HAP-1 (cell line): Measurements from ENCODE around the gene ODR4.
"Not testable (repeated sequence)": the region's sequence is repeated elsewhere in the genome, so short reads cannot be mapped to it uniquely, and the experiment has no call there.

Experiments used
- DNase-seq, 2 experiments: peaks; one replicate each; pipeline ENCODE4 v3.0.0-alpha.2; 2016 to 2020; ENCODE audit warnings: low spot score in 2 of 2
- H3K27me3 ChIP-seq: fragments of 250-450 bp; sonication (Bioruptor Pico); 2 replicates; pipeline ENCODE4 v1.5.1; 2020; ENCODE audit warnings: low read depth, mild to moderate bottlenecking, moderate library complexity
- H3K36me3 ChIP-seq: fragments of 250-450 bp; sonication (Bioruptor Pico); replicated peaks from 2 replicates; pipeline ENCODE4 v1.5.1; 2020; ENCODE audit warnings: mild to moderate bottlenecking
- H3K4me1 ChIP-seq: fragments of 250-450 bp; sonication (Bioruptor Pico); 2 replicates; pipeline ENCODE4 v1.5.1; 2020; ENCODE audit warnings: mild to moderate bottlenecking
- H3K4me3 ChIP-seq: fragments of 250-450 bp; sonication (Bioruptor Pico); 2 replicates; pipeline ENCODE4 v1.5.1; 2020; ENCODE audit warnings: mild to moderate bottlenecking, moderate library complexity
- H3K9me3 ChIP-seq: fragments of 250-450 bp; sonication (Bioruptor Pico); 2 replicates; pipeline ENCODE4 v1.5.1; 2020; ENCODE audit warnings: mild to moderate bottlenecking, moderate library complexity
- in situ Hi-C: fragments of 300-500 bp; cut with MboI; formaldehyde crosslinking; loops from 3 replicates; pipeline ENCODE4 v1.14.3; 2020; ENCODE audit warnings: low sequenced_read_pairs, inconsistent platforms, mixed read lengths

Gene ODR4

GRCh38 chr1:186442651-186443375, 67.2 kb downstream of the ODR4 start:
- in situ Hi-C loops, result no loop called here
- DNase-seq, result no peak
- Histone ChIP-seq H3K36me3 (no peaks in the 10 kb centered on the region), H3K9me3 (no peaks in the 10 kb centered on the region), H3K4me3 (no peak overlapping the region), H3K27me3 (no peaks in the 10 kb centered on the region), H3K4me1 (no peaks in the 10 kb centered on the region)

GRCh38 chr1:186443638-186444037, 68.0 kb downstream of the ODR4 start:
- no peaks in the 10 kb centered on the region for H3K4me1 ChIP-seq
- no peaks in the 10 kb centered on the region for H3K9me3 ChIP-seq
- H3K27me3 ChIP-seq, result no peaks in the 10 kb centered on the region
- no peaks in the 10 kb centered on the region for H3K36me3 ChIP-seq
- DNase-seq, result no peak
- no peak overlapping the region for H3K4me3 ChIP-seq
- in situ Hi-C loops, result no loop called here

DNA sequence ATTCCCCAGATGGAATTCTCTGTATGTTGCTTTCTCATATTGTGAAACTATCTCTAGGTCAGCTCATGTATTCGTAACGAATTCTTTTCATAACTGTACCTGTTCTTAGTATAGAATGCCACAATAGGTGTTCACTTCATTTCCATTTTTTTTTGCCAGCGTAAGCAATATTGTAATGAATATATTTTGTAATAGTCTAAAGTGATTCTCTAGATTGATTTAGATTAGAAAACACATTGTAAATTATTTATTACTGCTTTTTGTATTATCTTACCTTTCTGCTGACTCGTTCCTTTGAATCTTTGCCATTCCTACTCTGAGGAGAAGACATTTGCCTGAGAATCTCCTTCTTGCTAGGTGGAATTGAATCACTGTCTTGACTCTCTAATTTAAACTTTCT, 70.5 kb downstream of the ODR4 start:
- Histone ChIP-seq H3K36me3 (no peaks in the 10 kb centered on the region), H3K9me3 (no peaks in the 10 kb centered on the region), H3K27me3 (no peaks in the 10 kb centered on the region), H3K4me1 (no peaks in the 10 kb centered on the region), H3K4me3 (no peak overlapping the region)
- no peak for DNase-seq
- in situ Hi-C loops, result no loop called here

GRCh38 chr1:186454981-186455380, 79.3 kb downstream of the ODR4 start:
- no peaks in the 10 kb centered on the region for H3K36me3 ChIP-seq
- no peak for DNase-seq
- no peak overlapping the region for H3K4me3 ChIP-seq
- in situ Hi-C loops, result no loop called here
- no peaks in the 10 kb centered on the region for H3K9me3 ChIP-seq
- no peaks in the 10 kb centered on the region for H3K27me3 ChIP-seq
- peaks cover 3% of the 10 kb centered on the region; the same call in 1 of the 2 replicates for H3K4me1 ChIP-seq

GRCh38 chr1:186456729-186457255, 81.2 kb downstream of the ODR4 start:
- Histone ChIP-seq H3K4me1 (no peaks in the 10 kb centered on the region; the same call in 1 of the 2 replicates), H3K27me3 (no peaks in the 10 kb centered on the region), H3K9me3 (no peaks in the 10 kb centered on the region), H3K4me3 (no peak overlapping the region), H3K36me3 (no peaks in the 10 kb centered on the region)
- in situ Hi-C loops, result no loop called here
- no peak for DNase-seq

GRCh38 chr1:186459161-186459560, 83.5 kb downstream of the ODR4 start:
- DNase-seq, H3K27me3 ChIP-seq, H3K9me3 ChIP-seq, H3K36me3 ChIP-seq, H3K4me3 ChIP-seq, in situ Hi-C loops, H3K4me1 ChIP-seq: not testable (repeated sequence)

DNA sequence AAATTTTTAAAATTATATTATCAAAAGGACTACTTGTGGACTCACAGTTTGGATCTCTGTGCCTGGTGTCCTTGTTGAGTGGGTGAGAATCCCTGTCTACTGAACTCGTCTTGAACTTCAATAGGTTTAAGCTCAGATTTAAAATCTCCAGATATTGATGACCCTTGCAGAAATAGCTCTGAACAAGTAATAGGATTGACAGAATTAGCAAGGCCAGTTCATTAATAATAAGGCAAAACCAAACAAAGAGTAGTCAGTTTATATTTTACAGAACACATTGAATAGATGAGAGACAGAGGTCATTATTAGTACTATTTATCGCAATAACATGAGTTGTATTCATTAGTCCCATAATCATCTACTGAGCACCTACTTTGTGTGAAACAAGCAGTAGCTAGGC, 85.4 kb downstream of the ODR4 start, which contains the start of gene PDC:
PDC (minus strand) TSS at position 101 of the 400 bp plus-strand sequence. CDS start 11,655 bp downstream, outside the sequence.
- Histone ChIP-seq H3K36me3 (no peaks in the 10 kb centered on the region), H3K9me3 (no peaks in the 10 kb centered on the region), H3K4me3 (no peak within 1 kb of the TSS), H3K4me1 (no peaks in the 10 kb centered on the region), H3K27me3 (no peaks in the 10 kb centered on the region)
- DNase-seq, result no peak
- in situ Hi-C loops, result no loop called here

DNA sequence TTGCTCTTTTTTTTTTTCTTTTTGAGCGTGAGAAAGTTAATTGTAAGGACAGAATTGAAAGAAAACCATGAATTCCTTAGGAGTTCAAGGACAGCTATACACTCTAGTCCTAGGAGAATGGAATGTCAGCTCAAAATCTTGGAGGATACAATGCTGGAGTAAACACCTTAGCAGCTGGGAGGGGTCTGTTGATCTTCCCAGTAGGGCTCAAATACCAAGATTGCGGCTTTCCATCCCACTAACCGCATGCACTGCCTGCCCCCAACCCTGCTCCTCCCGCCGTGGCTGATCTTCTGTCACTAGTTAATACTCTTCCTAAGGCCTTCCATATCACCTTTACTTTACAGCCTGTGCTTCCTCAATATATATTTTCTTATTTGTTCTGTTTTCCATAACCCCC, 87.9 kb downstream of the ODR4 start:
- in situ Hi-C loops, result no loop called here
- no peaks in the 10 kb centered on the region for H3K27me3 ChIP-seq
- H3K36me3 ChIP-seq, result no peaks in the 10 kb centered on the region
- no peak overlapping the region for H3K4me3 ChIP-seq
- H3K4me1 ChIP-seq, result no peaks in the 10 kb centered on the region
- no peaks in the 10 kb centered on the region for H3K9me3 ChIP-seq
- DNase-seq, result no peak

- no peak for DNase-seq
- no peaks in the 10 kb centered on the region for H3K27me3 ChIP-seq
- H3K4me3 ChIP-seq, result no peak overlapping the region
- no peaks in the 10 kb centered on the region for H3K4me1 ChIP-seq
- in situ Hi-C loops, result no loop called here
- H3K9me3 ChIP-seq, result no peaks in the 10 kb centered on the region
- no peaks in the 10 kb centered on the region for H3K36me3 ChIP-seq
Observed at GRCh38 chr1:186463926-186464325, 88.3 kb downstream of the ODR4 start.

DNA sequence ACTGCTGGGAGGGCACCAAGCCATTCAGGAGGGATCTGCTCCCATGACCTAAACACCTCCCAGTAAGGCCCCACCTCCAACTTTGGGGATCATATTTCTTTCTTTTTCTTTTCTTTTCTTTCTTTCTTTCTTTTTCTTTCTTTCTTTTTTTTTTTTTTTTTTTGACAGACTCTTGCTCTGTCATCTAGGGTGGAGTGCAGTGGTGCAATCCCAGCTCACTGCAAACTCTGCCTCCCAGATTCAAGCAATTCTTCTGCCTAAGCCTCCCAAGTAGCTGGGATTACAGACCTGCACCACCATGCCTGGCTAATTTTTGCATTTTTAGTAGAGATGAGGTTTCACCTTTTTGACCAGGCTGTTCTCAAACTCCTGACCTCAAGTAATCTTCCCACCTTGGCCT, 89.9 kb downstream of the ODR4 start:
- DNase-seq, H3K4me3 ChIP-seq, H3K4me1 ChIP-seq, H3K36me3 ChIP-seq, H3K27me3 ChIP-seq, H3K9me3 ChIP-seq, in situ Hi-C loops: not testable (repeated sequence)

DNA sequence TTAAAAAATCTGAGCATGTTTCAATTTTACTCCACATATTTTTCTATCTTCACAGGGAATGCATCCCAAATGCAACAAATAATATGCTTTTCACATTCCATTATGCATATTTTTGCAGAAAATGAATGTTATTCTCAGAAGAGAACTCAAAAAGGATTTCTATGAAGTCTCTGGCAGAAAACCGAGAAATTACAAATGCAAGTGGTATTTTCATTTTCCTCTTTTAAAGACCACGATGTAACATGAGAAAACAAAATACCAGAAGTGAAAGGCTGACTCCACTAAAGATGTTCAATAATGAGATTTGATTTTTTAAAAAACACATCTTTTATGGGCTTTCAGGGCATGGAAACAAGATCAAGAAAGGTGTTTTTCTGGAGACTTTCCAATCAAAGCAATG, 90.3 kb downstream of the ODR4 start:
- Histone ChIP-seq H3K4me1 (no peaks in the 10 kb centered on the region), H3K9me3 (no peaks in the 10 kb centered on the region), H3K4me3 (no peak overlapping the region), H3K36me3 (no peaks in the 10 kb centered on the region), H3K27me3 (no peaks in the 10 kb centered on the region)
- no peak for DNase-seq
- in situ Hi-C loops, result no loop called here
